GM18502 (cell line): Measurements from ENCODE around the gene NLK.

ENCODE experiments used
- ATAC-seq: cut with Tn5 transposase; IDR thresholded peaks from one replicate; pipeline ENCODE4 v1.9.1; 2021; ENCODE audit warnings: mild to moderate bottlenecking; ENCODE audit not compliant: unreplicated experiment, poor library complexity

NLK gene

DNA sequence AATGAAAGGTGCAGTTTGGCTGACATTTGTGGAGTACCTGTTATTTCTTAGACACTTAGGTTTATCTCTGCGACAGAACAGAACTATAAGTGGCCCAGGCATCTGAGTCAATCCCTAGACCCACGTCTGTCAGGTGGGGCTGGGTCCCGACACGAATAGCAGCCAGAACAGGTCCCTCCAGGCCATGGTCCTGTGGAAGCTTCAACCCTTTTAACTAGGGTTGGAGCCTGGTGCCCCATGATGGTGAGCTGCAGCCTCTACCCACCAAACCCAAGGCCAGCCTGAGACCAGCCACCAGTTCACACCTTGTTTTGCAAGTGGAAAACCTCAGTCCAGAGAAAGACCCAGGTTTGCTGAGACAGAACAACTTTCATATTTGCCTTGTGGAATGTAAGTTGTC is 202.0 kb downstream of the NLK start:
- no peak for ATAC-seq
